Endodermal cell (in vitro differentiated cells): ENCODE results near the gene A4GNT. TPM values are rescaled to one million over a fixed set of nuclear protein-coding genes. Genes with fewer than 3 reads are reported as not detected.
"Not testable (repeated sequence)": the region's sequence is repeated elsewhere in the genome, so short reads cannot be mapped to it uniquely, and the experiment has no call there.

ENCODE experiments used
- DNase-seq: peaks from one replicate; pipeline ENCODE4 v3.0.0-alpha.2; 2017
- H3K27ac ChIP-seq: 2 replicates; pipeline ENCODE4 v1.5.1; 2013; ENCODE audit warnings: mild to moderate bottlenecking, low read depth, low read length, moderate library complexity
- H3K27me3 ChIP-seq: 2 replicates; pipeline ENCODE4 v1.6.1; 2013; ENCODE audit warnings: mild to moderate bottlenecking, low read length, moderate library complexity; ENCODE audit not compliant: insufficient read depth, control insufficient read depth, poor library complexity, severe bottlenecking
- H3K36me3 ChIP-seq: 2 replicates; pipeline ENCODE4 v1.7.0; 2013; ENCODE audit warnings: mild to moderate bottlenecking, low read length, moderate library complexity; ENCODE audit not compliant: control insufficient read depth, insufficient read depth
- H3K4me1 ChIP-seq: one replicate; pipeline ENCODE4 v1.7.0; 2013; ENCODE audit warnings: low read length; ENCODE audit not compliant: control insufficient read depth, insufficient read depth
- H3K4me3 ChIP-seq: 2 replicates; pipeline ENCODE4 v1.5.1; 2013; ENCODE audit warnings: mild to moderate bottlenecking, low read length, moderate library complexity
- H3K9ac ChIP-seq: 2 replicates; pipeline ENCODE4 v1.6.1; 2013; ENCODE audit warnings: mild to moderate bottlenecking, low read length, moderate library complexity; ENCODE audit not compliant: poor library complexity, severe bottlenecking; ENCODE audit errors: extremely low read depth
- H3K9me3 ChIP-seq: 2 replicates; pipeline ENCODE4 v1.6.1; 2013; ENCODE audit warnings: mild to moderate bottlenecking, low read length, moderate library complexity; ENCODE audit not compliant: control insufficient read depth
- H3K27ac Mint-ChIP-seq: 2 replicates; pipeline ENCODE4 v1.8.0; 2020; ENCODE audit warnings: mixed read lengths
- H3K27me3 Mint-ChIP-seq: 2 replicates; pipeline ENCODE4 v1.8.0; 2021; ENCODE audit warnings: mild to moderate bottlenecking, mixed read lengths; ENCODE audit not compliant: insufficient read depth
- H3K36me3 Mint-ChIP-seq: 2 replicates; pipeline ENCODE4 v1.8.0; 2020; ENCODE audit warnings: low read depth, mixed read lengths
- H3K4me1 Mint-ChIP-seq: 2 replicates; pipeline ENCODE4 v1.8.0; 2020; ENCODE audit warnings: mixed read lengths
- H3K4me3 Mint-ChIP-seq: 2 replicates; pipeline ENCODE4 v1.8.0; 2020; ENCODE audit warnings: mild to moderate bottlenecking, moderate library complexity, mixed read lengths
- H3K9me3 Mint-ChIP-seq: 2 replicates; pipeline ENCODE4 v1.8.0; 2020; ENCODE audit warnings: mild to moderate bottlenecking, mixed read lengths
- CTCF ChIP-seq: fragments of 200-600 bp; sonication (generic); conservative IDR thresholded peaks from 2 replicates; pipeline ENCODE4 v1.5.0; 2021; ENCODE audit warnings: antibody characterized with exemption, mild to moderate bottlenecking
- WGBS, 2 experiments: methylation state at CpG; one replicate each; pipeline versions ENCODE4 v1.1.5 to v1.1.7; 2013; ENCODE audit warnings: missing lambda C conversion rate in 2 of 2, mixed read lengths in 1 of 2; ENCODE audit not compliant: insufficient coverage in 1 of 2, insufficient read length in 1 of 2; 5-methylcytosine and 5-hydroxymethylcytosine counted together
- total RNA-seq, 2 donors: library from RNA; stranded (reverse); fragmentation: NEBNext Ultra II Directional in 1 of 2; extraction: Animal tissue kit (Norgen Biotek cat#: 25700) in 1 of 2; gene quantifications; 2 replicates in 1 of 2; 3 replicates in 1 of 2; pipeline ENCODE4 v1.2.1, GENCODE V29; 2021

The A4GNT gene
- total RNA-seq, 2 donors from 2014 or later, result not detected

GRCh38 chr3:138157743-138158142 is 25.6 kb upstream of the A4GNT start:
- H3K36me3 ChIP-seq, result peaks cover 17% of the 10 kb centered on the region
- Mint-ChIP-seq H3K9me3 (peaks cover 12% of the 10 kb centered on the region), H3K27ac (no peak overlapping the region), H3K4me3 (no peak overlapping the region), H3K27me3 (peaks cover 2% of the 10 kb centered on the region), H3K4me1 (no peaks in the 10 kb centered on the region), H3K36me3 (peaks cover 23% of the 10 kb centered on the region)
- no peaks in the 10 kb centered on the region for H3K4me1 ChIP-seq
- H3K9me3 ChIP-seq, result peaks cover 8% of the 10 kb centered on the region
- WGBS, 2 experiments, result 96 to 100% methylated on average over 1 to 4 of the region's 4 CpGs
- H3K27ac ChIP-seq, result no peak overlapping the region
- H3K4me3 ChIP-seq, result no peak overlapping the region
- H3K27me3 ChIP-seq, result no peaks in the 10 kb centered on the region
- H3K9ac ChIP-seq, result no peak overlapping the region
- no peak for TF ChIP-seq CTCF
- DNase-seq, result no peak

GRCh38 chr3:138154534-138154933 is 22.3 kb upstream of the A4GNT start:
- Histone ChIP-seq H3K9me3 (peaks cover 8% of the 10 kb centered on the region), H3K4me3 (no peak overlapping the region), H3K9ac (no peak overlapping the region), H3K27ac (no peak overlapping the region), H3K4me1 (no peaks in the 10 kb centered on the region), H3K36me3 (no peaks in the 10 kb centered on the region), H3K27me3 (no peaks in the 10 kb centered on the region)
- DNase-seq, result no peak
- Mint-ChIP-seq H3K36me3 (no peaks in the 10 kb centered on the region), H3K4me1 (no peaks in the 10 kb centered on the region), H3K9me3 (peaks cover 12% of the 10 kb centered on the region), H3K4me3 (no peak overlapping the region), H3K27me3 (peaks cover 2% of the 10 kb centered on the region), H3K27ac (no peak overlapping the region)
- no peak for TF ChIP-seq CTCF

GRCh38 chr3:138148503-138148902 is 16.3 kb upstream of the A4GNT start:
- peak; percentile 13 for TF ChIP-seq CTCF
- no peak overlapping the region for H3K27ac ChIP-seq
- Mint-ChIP-seq H3K36me3 (no peaks in the 10 kb centered on the region), H3K9me3 (peaks cover under 1% of the 10 kb centered on the region), H3K27ac (no peak overlapping the region), H3K27me3 (no peaks in the 10 kb centered on the region), H3K4me3 (no peak overlapping the region), H3K4me1 (no peaks in the 10 kb centered on the region)
- no peaks in the 10 kb centered on the region for H3K4me1 ChIP-seq
- no peaks in the 10 kb centered on the region for H3K36me3 ChIP-seq
- no peak overlapping the region for H3K9ac ChIP-seq
- H3K4me3 ChIP-seq, result no peak overlapping the region
- DNase-seq, result no peak
- no peaks in the 10 kb centered on the region for H3K27me3 ChIP-seq
- 74 to 81% methylated on average over 3 to 4 of the region's 4 CpGs for whole genome bisulfite sequencing, 2 experiments
- H3K9me3 ChIP-seq, result no peaks in the 10 kb centered on the region

- DNase-seq, H3K9me3 Mint-ChIP-seq, H3K27me3 ChIP-seq, H3K27ac ChIP-seq, H3K9ac ChIP-seq, H3K4me3 Mint-ChIP-seq, H3K27me3 Mint-ChIP-seq, H3K27ac Mint-ChIP-seq, H3K4me1 ChIP-seq, H3K36me3 ChIP-seq, H3K36me3 Mint-ChIP-seq, H3K4me3 ChIP-seq, H3K9me3 ChIP-seq: not testable (repeated sequence)
- WGBS, 2 experiments, result 86 to 97% methylated on average over 3 of the region's 3 CpGs
- H3K4me1 Mint-ChIP-seq, result peaks cover 14% of the 10 kb centered on the region
These were observed 10.0 kb upstream of the A4GNT start for GRCh38 chr3:138142181-138142580.
